Lower leg skin (tissue), 4 donors: Measurements from ENCODE around the gene PTDSS2. TPM values are rescaled to one million over a fixed set of nuclear protein-coding genes. Genes with fewer than 3 reads are reported as not detected.
A peak's percentile ranks its signal among the peaks of the same experiment; 100 is the strongest.

ENCODE experiments used
- DNase-seq, 2 donors: peaks; one replicate each; pipeline ENCODE4 v3.0.0-alpha.2; 2019; ENCODE audit warnings: low spot score in 2 of 2
- H3K4me3 ChIP-seq: fragments of 200-600 bp; sonication (generic); 2 replicates; pipeline ENCODE4 v1.5.1; 2017; ENCODE audit warnings: mild to moderate bottlenecking, low read depth; ENCODE audit not compliant: poor library complexity, severe bottlenecking
- CTCF ChIP-seq, 3 donors: fragments of 450-650 bp; IDR thresholded peaks; one replicate each; pipeline ENCODE4 v1.5.1; 2016; ENCODE audit warnings: antibody characterized with exemption in 3 of 3, mild to moderate bottlenecking in 3 of 3, moderate library complexity in 2 of 3
- POLR2A ChIP-seq, 2 donors: fragments of 450-650 bp; IDR thresholded peaks; one replicate each; pipeline ENCODE4 v1.6.1; 2016 to 2017; ENCODE audit warnings: antibody characterized with exemption in 2 of 2, mild to moderate bottlenecking in 1 of 2, moderate library complexity in 1 of 2
- WGBS, 2 donors: methylation state at CpG; one replicate each; pipeline ENCODE4 v1.1.5; 2018; 5-methylcytosine and 5-hydroxymethylcytosine counted together
- intact Hi-C: fragments of 100-400 bp; cut with DNase I; formaldehyde crosslinking; loops from one replicate; pipeline ENCODE4 v1.15.0; 2023; ENCODE audit warnings: low total_unique reads
- total RNA-seq, 4 donors: library from RNA; depleted of rRNA; stranded (reverse); fragments of >200 nt; gene quantifications; one replicate each; pipeline ENCODE4 v1.1.0, GENCODE V29; 2016

PTDSS2 gene
- total RNA-seq, 4 donors from 2014 or later, result 35.0 to 108 (median 38.7) TPM

GRCh38 chr11:501683-502287 is 51.7 kb downstream of the PTDSS2 start:
- intact Hi-C loops, result loop anchor here (10.0 kb wide), 1 partner anchor 97 kb away; no protein-coding TSS in a partner anchor
- TF ChIP-seq CTCF (IDR thresholded peaks at IDR 0.05) (no peak), POLR2A (IDR thresholded peaks at IDR 0.05) (no peak)
- peak in 1 of 2 donors; percentile 76 for DNase-seq
- WGBS, 2 donors, result 84 to 86% methylated on average over 16 of the region's 19 CpGs
- H3K4me3 ChIP-seq, result no peak overlapping the region

GRCh38 chr11:502288-503178 is 52.5 kb downstream of the PTDSS2 start:
- peak in 1 of 2 donors; percentile 87 for DNase-seq
- H3K4me3 ChIP-seq, result no peak overlapping the region
- TF ChIP-seq POLR2A (IDR thresholded peaks at IDR 0.05) (no peak), CTCF (IDR thresholded peaks at IDR 0.05) (no peak)
- intact Hi-C loops, result loop anchor here (10.0 kb wide), 1 partner anchor 98 kb away; no protein-coding TSS in a partner anchor
- 65 to 82% methylated on average over 6 to 8 of the region's 10 CpGs for WGBS, 2 donors

- TF ChIP-seq CTCF (IDR thresholded peaks at IDR 0.05), result no peak
- TF ChIP-seq POLR2A (IDR thresholded peaks at IDR 0.05), result no peak
- intact Hi-C loops, result loop anchor here (10.0 kb wide), 1 partner anchor 99 kb away; no protein-coding TSS in a partner anchor
- DNase-seq, result peak; percentile 85 to 95
- WGBS, 2 donors, result 17 to 29% methylated on average over 21 to 24 of the region's 24 CpGs
- peak overlapping the region; percentile 37 for H3K4me3 ChIP-seq
Observed at GRCh38 chr11:503179-503981, 53.3 kb downstream of the PTDSS2 start.

- intact Hi-C loops, result loop anchor here (10.0 kb wide), 1 partner anchor 100 kb away; no protein-coding TSS in a partner anchor
- TF ChIP-seq CTCF (IDR thresholded peaks at IDR 0.05) (no peak), POLR2A (IDR thresholded peaks at IDR 0.05) (no peak)
- peak; percentile 64 to 95 for DNase-seq
- peak overlapping the region; percentile 37 for H3K4me3 ChIP-seq
- WGBS, 2 donors, result 8 to 13% methylated on average over 50 to 72 of the region's 72 CpGs
Observed at GRCh38 chr11:504053-504993, 54.2 kb downstream of the PTDSS2 start.
